GM23338 (cell line): ENCODE measurements around the gene STK16. TPM values are rescaled to one million over a fixed set of nuclear protein-coding genes. Genes with fewer than 3 reads are reported as not detected.

Experiments used
- ATAC-seq: fragments of 200-7000 bp; cut with Tn5 transposase; 3 replicates; pipeline ENCODE4 v1.9.1; 2020
- DNase-seq: peaks from one replicate; pipeline ENCODE4 v3.0.0-alpha.2; 2015; ENCODE audit warnings: low spot score
- H2AFZ ChIP-seq: fragments of 200-600 bp; sonication (generic); 2 replicates; pipeline ENCODE4 v1.8.0; 2016; ENCODE audit warnings: antibody characterized with exemption, mild to moderate bottlenecking, moderate library complexity
- H3F3A ChIP-seq: fragments of 200-600 bp; sonication (generic); replicated peaks from 2 replicates; pipeline ENCODE4 v1.8.0; 2017; ENCODE audit warnings: antibody characterized with exemption, mixed run types, low read depth
- H3K27ac ChIP-seq: fragments of 200-600 bp; sonication (generic); 2 replicates; pipeline ENCODE4 v1.6.1; 2016; ENCODE audit warnings: low read depth
- H3K27me3 ChIP-seq: fragments of 200-600 bp; sonication (generic); 2 replicates; pipeline ENCODE4 v1.8.0; 2016; ENCODE audit warnings: mild to moderate bottlenecking, mixed run types, moderate library complexity; ENCODE audit not compliant: insufficient read depth
- H3K36me3 ChIP-seq: fragments of 200-600 bp; sonication (generic); 2 replicates; pipeline ENCODE4 v1.8.0; 2016; ENCODE audit warnings: mild to moderate bottlenecking; ENCODE audit not compliant: insufficient read depth
- H3K4me1 ChIP-seq: fragments of 200-600 bp; sonication (generic); 2 replicates; pipeline ENCODE4 v1.8.0; 2016; ENCODE audit warnings: mild to moderate bottlenecking, moderate library complexity; ENCODE audit not compliant: insufficient read depth
- H3K4me2 ChIP-seq: fragments of 200-600 bp; sonication (generic); 2 replicates; pipeline ENCODE4 v1.7.1; 2017; ENCODE audit warnings: mixed run types
- H3K4me3 ChIP-seq: fragments of 200-600 bp; sonication (generic); 2 replicates; pipeline ENCODE4 v1.6.1; 2016; ENCODE audit warnings: mixed run types
- H3K79me2 ChIP-seq: fragments of 200-600 bp; sonication (generic); replicated peaks from 2 replicates; pipeline ENCODE4 v1.8.0; 2017; ENCODE audit warnings: mild to moderate bottlenecking; ENCODE audit not compliant: insufficient read depth
- H3K9me2 ChIP-seq: fragments of 200-600 bp; sonication (generic); 2 replicates; pipeline ENCODE4 v1.8.0; 2017; ENCODE audit not compliant: insufficient read depth
- H4K20me1 ChIP-seq: fragments of 200-600 bp; sonication (generic); replicated peaks from 2 replicates; pipeline ENCODE4 v1.8.0; 2017; ENCODE audit warnings: mild to moderate bottlenecking; ENCODE audit not compliant: insufficient read depth
- H3K27ac Mint-ChIP-seq: 2 replicates; pipeline ENCODE4 v1.8.0; 2020; ENCODE audit warnings: inconsistent platforms, mild to moderate bottlenecking, moderate library complexity, mixed read lengths
- H3K27me3 Mint-ChIP-seq: 3 replicates; pipeline ENCODE4 v1.8.0; 2022; ENCODE audit warnings: low read depth, mild to moderate bottlenecking, moderate library complexity, mixed read lengths, inconsistent platforms; ENCODE audit not compliant: insufficient read depth, poor library complexity
- H3K36me3 Mint-ChIP-seq: 3 replicates; pipeline ENCODE4 v1.8.0; 2021; ENCODE audit warnings: low read depth, mild to moderate bottlenecking, inconsistent platforms, moderate library complexity, mixed read lengths
- H3K4me1 Mint-ChIP-seq: 3 replicates; pipeline ENCODE4 v1.8.0; 2020; ENCODE audit warnings: mild to moderate bottlenecking, inconsistent platforms, mixed read lengths
- H3K4me3 Mint-ChIP-seq: 3 replicates; pipeline ENCODE4 v1.8.0; 2021; ENCODE audit warnings: moderate library complexity, mild to moderate bottlenecking, inconsistent platforms, mixed read lengths
- H3K9me3 Mint-ChIP-seq: 3 replicates; pipeline ENCODE4 v1.8.0; 2020; ENCODE audit warnings: moderate library complexity, mild to moderate bottlenecking, inconsistent platforms, mixed read lengths
- CREB1 ChIP-seq: fragments of 250-450 bp; sonication (Bioruptor Pico); IDR thresholded peaks from 2 replicates; pipeline ENCODE4 v1.5.0; 2020; ENCODE audit warnings: low read depth, mild to moderate bottlenecking, moderate library complexity
- EZH2 ChIP-seq: fragments of 200-600 bp; sonication (generic); IDR thresholded peaks from one replicate; pipeline ENCODE4 v1.8.0; 2017; ENCODE audit warnings: antibody characterized with exemption, mild to moderate bottlenecking, low read depth; ENCODE audit not compliant: unreplicated experiment
- EZH2phosphoT487 ChIP-seq: fragments of 200-600 bp; sonication (generic); IDR thresholded peaks from one replicate; pipeline ENCODE4 v1.8.1; 2018; ENCODE audit warnings: antibody characterized with exemption; ENCODE audit not compliant: unreplicated experiment
- JUNB ChIP-seq: IDR thresholded peaks from one replicate; pipeline ENCODE4 v1.6.1; 2016; ENCODE audit warnings: antibody characterized with exemption; ENCODE audit not compliant: unreplicated experiment
- NANOG ChIP-seq: IDR thresholded peaks from 2 replicates; pipeline ENCODE4 v1.6.1; 2016; ENCODE audit warnings: antibody characterized with exemption, borderline replicate concordance
- POLR2AphosphoS5 ChIP-seq: IDR thresholded peaks from 2 replicates; pipeline ENCODE4 v1.6.1; 2016; ENCODE audit warnings: antibody characterized with exemption, low read depth
- STAT1 ChIP-seq: IDR thresholded peaks from one replicate; pipeline ENCODE4 v1.6.1; 2016; ENCODE audit warnings: antibody characterized with exemption; ENCODE audit not compliant: unreplicated experiment
- ZNF114 ChIP-seq: fragments of 250-450 bp; sonication (Bioruptor Pico); IDR thresholded peaks from 2 replicates; pipeline ENCODE4 v1.5.0; 2020; ENCODE audit warnings: mild to moderate bottlenecking, moderate library complexity
- ZNF331 ChIP-seq: fragments of 250-450 bp; sonication (Bioruptor Pico); IDR thresholded peaks from 2 replicates; pipeline ENCODE4 v1.5.0; 2020; ENCODE audit warnings: low read depth, mild to moderate bottlenecking, moderate library complexity
- polyA plus RNA-seq: library from polyadenylated mRNA; unstranded; fragments of >200 nt; fragmentation: Nextera tagmentation; extraction: Ambion mirVana; gene quantifications from 2 replicates; pipeline ENCODE4 v1.2.1, GENCODE V29; 2016
- total RNA-seq: library from RNA; depleted of rRNA; stranded (reverse); fragments of >200 nt; shearing (Covaris generic); gene quantifications from 2 replicates; pipeline ENCODE4 v1.2.3, GENCODE V29; 2014
- TF ChIP-seq, protein P1 (sequence below): IDR thresholded peaks from one replicate; pipeline ENCODE4 v1.6.1; 2018; ENCODE audit warnings: antibody characterized with exemption; ENCODE audit not compliant: unreplicated experiment
- TF ChIP-seq, protein P2 (sequence below): fragments of 250-450 bp; sonication (Bioruptor Pico); IDR thresholded peaks from 2 replicates; pipeline ENCODE4 v1.5.0; 2020; ENCODE audit warnings: mild to moderate bottlenecking, moderate library complexity
- TF ChIP-seq, protein P3 (sequence below): IDR thresholded peaks from 2 replicates; pipeline ENCODE4 v1.6.1; 2016; ENCODE audit warnings: antibody characterized with exemption
- TF ChIP-seq, protein P4 (sequence below), 2 experiments: fragments of 200-600 bp in 1 of 2; sonication (generic) in 1 of 2; conservative IDR thresholded peaks; 2 replicates each; pipeline versions ENCODE4 v1.5.1 to v1.6.1; 2016 to 2017; ENCODE audit warnings: antibody characterized with exemption in 2 of 2, low read depth in 2 of 2, mild to moderate bottlenecking in 2 of 2, moderate library complexity in 1 of 2

Gene STK16
- total and polyA plus RNA-seq, 2 experiments from 2014 or later: 3.1 to 17.0 TPM

DNA sequence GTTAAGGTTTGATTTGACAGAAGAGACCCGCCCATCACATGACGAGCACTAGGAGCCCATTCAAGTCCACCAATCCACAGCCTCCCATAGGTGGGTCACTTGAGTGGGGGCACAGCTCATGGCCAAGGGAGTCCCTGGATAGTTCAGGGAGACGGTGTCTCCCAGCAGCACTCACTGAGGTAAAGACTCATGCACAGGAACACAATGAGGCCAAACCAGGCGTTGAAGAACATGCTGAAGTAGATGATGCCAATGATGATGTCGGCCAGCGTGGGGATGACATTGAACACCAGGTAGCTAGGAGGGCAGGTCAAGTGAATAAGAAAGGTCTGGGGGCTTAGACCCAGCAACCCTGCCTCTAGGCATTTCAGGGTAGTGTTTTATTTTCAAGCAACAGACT is 30.5 kb upstream of the STK16 start:
- no peak for ATAC-seq
- peaks cover 60% of the 10 kb centered on the region for H3K36me3 Mint-ChIP-seq
- no peak overlapping the region for H3K27ac Mint-ChIP-seq

More for the DNA sequence above, 30.5 kb upstream of the STK16 start:
- no peaks in the 10 kb centered on the region for H3K79me2 ChIP-seq
- H4K20me1 ChIP-seq: no peaks in the 10 kb centered on the region
- H3K9me3 Mint-ChIP-seq: no peaks in the 10 kb centered on the region
- peaks cover 7% of the 10 kb centered on the region; the same call in 1 of the 2 replicates for H3F3A ChIP-seq
- H3K4me3 ChIP-seq: no peak overlapping the region
- peaks cover 16% of the 10 kb centered on the region for H3K27me3 Mint-ChIP-seq
- TF ChIP-seq JUNB: no peak
- TF ChIP-seq STAT1: no peak
- TF ChIP-seq, protein P1, sequence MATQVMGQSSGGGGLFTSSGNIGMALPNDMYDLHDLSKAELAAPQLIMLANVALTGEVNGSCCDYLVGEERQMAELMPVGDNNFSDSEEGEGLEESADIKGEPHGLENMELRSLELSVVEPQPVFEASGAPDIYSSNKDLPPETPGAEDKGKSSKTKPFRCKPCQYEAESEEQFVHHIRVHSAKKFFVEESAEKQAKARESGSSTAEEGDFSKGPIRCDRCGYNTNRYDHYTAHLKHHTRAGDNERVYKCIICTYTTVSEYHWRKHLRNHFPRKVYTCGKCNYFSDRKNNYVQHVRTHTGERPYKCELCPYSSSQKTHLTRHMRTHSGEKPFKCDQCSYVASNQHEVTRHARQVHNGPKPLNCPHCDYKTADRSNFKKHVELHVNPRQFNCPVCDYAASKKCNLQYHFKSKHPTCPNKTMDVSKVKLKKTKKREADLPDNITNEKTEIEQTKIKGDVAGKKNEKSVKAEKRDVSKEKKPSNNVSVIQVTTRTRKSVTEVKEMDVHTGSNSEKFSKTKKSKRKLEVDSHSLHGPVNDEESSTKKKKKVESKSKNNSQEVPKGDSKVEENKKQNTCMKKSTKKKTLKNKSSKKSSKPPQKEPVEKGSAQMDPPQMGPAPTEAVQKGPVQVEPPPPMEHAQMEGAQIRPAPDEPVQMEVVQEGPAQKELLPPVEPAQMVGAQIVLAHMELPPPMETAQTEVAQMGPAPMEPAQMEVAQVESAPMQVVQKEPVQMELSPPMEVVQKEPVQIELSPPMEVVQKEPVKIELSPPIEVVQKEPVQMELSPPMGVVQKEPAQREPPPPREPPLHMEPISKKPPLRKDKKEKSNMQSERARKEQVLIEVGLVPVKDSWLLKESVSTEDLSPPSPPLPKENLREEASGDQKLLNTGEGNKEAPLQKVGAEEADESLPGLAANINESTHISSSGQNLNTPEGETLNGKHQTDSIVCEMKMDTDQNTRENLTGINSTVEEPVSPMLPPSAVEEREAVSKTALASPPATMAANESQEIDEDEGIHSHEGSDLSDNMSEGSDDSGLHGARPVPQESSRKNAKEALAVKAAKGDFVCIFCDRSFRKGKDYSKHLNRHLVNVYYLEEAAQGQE: no peak
- TF ChIP-seq CREB1 (CRISPR knock-in tag): no peak
- no peak for TF ChIP-seq POLR2AphosphoS5
- no peak for TF ChIP-seq ZNF331 (CRISPR knock-in tag)
- no peak for TF ChIP-seq ZNF114
- TF ChIP-seq NANOG: no peak
- TF ChIP-seq EZH2phosphoT487: no peak
- TF ChIP-seq, protein P2, sequence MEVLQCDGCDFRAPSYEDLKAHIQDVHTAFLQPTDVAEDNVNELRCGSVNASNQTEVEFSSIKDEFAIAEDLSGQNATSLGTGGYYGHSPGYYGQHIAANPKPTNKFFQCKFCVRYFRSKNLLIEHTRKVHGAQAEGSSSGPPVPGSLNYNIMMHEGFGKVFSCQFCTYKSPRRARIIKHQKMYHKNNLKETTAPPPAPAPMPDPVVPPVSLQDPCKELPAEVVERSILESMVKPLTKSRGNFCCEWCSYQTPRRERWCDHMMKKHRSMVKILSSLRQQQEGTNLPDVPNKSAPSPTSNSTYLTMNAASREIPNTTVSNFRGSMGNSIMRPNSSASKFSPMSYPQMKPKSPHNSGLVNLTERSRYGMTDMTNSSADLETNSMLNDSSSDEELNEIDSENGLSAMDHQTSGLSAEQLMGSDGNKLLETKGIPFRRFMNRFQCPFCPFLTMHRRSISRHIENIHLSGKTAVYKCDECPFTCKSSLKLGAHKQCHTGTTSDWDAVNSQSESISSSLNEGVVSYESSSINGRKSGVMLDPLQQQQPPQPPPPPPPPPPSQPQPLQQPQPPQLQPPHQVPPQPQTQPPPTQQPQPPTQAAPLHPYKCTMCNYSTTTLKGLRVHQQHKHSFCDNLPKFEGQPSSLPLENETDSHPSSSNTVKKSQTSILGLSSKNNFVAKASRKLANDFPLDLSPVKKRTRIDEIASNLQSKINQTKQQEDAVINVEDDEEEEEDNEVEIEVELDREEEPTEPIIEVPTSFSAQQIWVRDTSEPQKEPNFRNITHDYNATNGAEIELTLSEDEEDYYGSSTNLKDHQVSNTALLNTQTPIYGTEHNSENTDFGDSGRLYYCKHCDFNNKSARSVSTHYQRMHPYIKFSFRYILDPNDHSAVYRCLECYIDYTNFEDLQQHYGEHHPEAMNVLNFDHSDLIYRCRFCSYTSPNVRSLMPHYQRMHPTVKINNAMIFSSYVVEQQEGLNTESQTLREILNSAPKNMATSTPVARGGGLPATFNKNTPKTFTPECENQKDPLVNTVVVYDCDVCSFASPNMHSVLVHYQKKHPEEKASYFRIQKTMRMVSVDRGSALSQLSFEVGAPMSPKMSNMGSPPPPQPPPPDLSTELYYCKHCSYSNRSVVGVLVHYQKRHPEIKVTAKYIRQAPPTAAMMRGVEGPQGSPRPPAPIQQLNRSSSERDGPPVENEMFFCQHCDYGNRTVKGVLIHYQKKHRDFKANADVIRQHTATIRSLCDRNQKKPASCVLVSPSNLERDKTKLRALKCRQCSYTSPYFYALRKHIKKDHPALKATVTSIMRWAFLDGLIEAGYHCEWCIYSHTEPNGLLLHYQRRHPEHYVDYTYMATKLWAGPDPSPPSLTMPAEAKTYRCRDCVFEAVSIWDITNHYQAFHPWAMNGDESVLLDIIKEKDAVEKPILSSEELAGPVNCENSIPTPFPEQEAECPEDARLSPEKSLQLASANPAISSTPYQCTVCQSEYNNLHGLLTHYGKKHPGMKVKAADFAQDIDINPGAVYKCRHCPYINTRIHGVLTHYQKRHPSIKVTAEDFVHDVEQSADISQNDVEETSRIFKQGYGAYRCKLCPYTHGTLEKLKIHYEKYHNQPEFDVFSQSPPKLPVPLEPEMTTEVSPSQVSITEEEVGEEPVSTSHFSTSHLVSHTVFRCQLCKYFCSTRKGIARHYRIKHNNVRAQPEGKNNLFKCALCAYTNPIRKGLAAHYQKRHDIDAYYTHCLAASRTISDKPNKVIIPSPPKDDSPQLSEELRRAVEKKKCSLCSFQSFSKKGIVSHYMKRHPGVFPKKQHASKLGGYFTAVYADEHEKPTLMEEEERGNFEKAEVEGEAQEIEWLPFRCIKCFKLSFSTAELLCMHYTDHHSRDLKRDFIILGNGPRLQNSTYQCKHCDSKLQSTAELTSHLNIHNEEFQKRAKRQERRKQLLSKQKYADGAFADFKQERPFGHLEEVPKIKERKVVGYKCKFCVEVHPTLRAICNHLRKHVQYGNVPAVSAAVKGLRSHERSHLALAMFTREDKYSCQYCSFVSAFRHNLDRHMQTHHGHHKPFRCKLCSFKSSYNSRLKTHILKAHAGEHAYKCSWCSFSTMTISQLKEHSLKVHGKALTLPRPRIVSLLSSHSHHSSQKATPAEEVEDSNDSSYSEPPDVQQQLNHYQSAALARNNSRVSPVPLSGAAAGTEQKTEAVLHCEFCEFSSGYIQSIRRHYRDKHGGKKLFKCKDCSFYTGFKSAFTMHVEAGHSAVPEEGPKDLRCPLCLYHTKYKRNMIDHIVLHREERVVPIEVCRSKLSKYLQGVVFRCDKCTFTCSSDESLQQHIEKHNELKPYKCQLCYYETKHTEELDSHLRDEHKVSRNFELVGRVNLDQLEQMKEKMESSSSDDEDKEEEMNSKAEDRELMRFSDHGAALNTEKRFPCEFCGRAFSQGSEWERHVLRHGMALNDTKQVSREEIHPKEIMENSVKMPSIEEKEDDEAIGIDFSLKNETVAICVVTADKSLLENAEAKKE (CRISPR knock-in tag): no peak
- TF ChIP-seq EZH2: no peak
- TF ChIP-seq, protein P3, sequence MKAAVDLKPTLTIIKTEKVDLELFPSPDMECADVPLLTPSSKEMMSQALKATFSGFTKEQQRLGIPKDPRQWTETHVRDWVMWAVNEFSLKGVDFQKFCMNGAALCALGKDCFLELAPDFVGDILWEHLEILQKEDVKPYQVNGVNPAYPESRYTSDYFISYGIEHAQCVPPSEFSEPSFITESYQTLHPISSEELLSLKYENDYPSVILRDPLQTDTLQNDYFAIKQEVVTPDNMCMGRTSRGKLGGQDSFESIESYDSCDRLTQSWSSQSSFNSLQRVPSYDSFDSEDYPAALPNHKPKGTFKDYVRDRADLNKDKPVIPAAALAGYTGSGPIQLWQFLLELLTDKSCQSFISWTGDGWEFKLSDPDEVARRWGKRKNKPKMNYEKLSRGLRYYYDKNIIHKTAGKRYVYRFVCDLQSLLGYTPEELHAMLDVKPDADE: no peak
- TF ChIP-seq, protein P4, sequence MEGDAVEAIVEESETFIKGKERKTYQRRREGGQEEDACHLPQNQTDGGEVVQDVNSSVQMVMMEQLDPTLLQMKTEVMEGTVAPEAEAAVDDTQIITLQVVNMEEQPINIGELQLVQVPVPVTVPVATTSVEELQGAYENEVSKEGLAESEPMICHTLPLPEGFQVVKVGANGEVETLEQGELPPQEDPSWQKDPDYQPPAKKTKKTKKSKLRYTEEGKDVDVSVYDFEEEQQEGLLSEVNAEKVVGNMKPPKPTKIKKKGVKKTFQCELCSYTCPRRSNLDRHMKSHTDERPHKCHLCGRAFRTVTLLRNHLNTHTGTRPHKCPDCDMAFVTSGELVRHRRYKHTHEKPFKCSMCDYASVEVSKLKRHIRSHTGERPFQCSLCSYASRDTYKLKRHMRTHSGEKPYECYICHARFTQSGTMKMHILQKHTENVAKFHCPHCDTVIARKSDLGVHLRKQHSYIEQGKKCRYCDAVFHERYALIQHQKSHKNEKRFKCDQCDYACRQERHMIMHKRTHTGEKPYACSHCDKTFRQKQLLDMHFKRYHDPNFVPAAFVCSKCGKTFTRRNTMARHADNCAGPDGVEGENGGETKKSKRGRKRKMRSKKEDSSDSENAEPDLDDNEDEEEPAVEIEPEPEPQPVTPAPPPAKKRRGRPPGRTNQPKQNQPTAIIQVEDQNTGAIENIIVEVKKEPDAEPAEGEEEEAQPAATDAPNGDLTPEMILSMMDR (conservative IDR thresholded peaks at IDR 0.05; ENCODE audit: low read depth in 2 of 2): no peak
- no peak overlapping the region for H3K4me2 ChIP-seq
- peaks cover 17% of the 10 kb centered on the region for H3K4me1 ChIP-seq
- no peak overlapping the region for H3K4me3 Mint-ChIP-seq
- no peaks in the 10 kb centered on the region; the same call in 1 of the 2 replicates for H3K36me3 ChIP-seq
- H2AFZ ChIP-seq: no peak overlapping the region
- DNase-seq: no peak
- no peaks in the 10 kb centered on the region for H3K9me2 ChIP-seq
- H3K27ac ChIP-seq: no peak overlapping the region
- H3K27me3 ChIP-seq: no peaks in the 10 kb centered on the region
- peaks cover 21% of the 10 kb centered on the region for H3K4me1 Mint-ChIP-seq
